GM18526 (cell line): ENCODE data around the gene TOR3A.

Experiments used
- POLR2A ChIP-seq: IDR thresholded peaks from 3 replicates; pipeline ENCODE4 v1.6.1; 2011; ENCODE audit not compliant: insufficient read length; ENCODE audit errors: extremely low read depth

TOR3A gene, protein sequence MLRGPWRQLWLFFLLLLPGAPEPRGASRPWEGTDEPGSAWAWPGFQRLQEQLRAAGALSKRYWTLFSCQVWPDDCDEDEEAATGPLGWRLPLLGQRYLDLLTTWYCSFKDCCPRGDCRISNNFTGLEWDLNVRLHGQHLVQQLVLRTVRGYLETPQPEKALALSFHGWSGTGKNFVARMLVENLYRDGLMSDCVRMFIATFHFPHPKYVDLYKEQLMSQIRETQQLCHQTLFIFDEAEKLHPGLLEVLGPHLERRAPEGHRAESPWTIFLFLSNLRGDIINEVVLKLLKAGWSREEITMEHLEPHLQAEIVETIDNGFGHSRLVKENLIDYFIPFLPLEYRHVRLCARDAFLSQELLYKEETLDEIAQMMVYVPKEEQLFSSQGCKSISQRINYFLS

DNA sequence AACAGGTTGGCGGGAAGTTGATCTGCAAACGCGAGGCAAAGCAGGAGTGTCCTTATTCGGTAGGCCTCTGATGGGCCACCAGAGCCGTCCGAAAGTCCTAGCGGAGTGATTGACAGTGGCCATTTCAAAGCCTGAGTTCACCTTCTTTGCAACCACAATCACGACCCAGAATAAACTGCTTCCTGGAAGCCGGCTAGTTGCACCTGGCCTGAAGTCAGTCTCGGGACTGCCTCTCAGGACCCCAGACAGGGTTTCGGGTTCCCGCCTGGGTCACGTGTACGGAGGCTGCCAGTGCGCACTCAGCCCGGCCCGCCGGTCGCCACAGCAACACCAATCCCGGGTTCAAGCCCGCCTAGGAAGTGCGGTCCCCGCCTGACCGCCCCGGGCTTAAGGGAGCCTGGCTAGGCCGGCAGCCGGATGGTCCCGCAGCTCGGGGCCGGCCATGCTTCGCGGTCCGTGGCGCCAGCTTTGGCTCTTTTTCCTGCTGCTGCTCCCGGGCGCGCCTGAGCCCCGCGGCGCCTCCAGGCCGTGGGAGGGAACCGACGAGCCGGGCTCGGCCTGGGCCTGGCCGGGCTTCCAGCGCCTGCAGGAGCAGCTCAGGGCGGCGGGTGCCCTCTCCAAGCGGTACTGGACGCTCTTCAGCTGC, at the start of gene TOR3A:
TSS of gene TOR3A (plus strand) at position 384 of the 646 bp plus-strand sequence. CDS start at position 443, 59 bp downstream.
- peak; percentile 96 for TF ChIP-seq POLR2A

- TF ChIP-seq POLR2A = no peak
These were observed 47.1 kb upstream of the TOR3A start for GRCh38 chr1:179034720-179035119.

DNA sequence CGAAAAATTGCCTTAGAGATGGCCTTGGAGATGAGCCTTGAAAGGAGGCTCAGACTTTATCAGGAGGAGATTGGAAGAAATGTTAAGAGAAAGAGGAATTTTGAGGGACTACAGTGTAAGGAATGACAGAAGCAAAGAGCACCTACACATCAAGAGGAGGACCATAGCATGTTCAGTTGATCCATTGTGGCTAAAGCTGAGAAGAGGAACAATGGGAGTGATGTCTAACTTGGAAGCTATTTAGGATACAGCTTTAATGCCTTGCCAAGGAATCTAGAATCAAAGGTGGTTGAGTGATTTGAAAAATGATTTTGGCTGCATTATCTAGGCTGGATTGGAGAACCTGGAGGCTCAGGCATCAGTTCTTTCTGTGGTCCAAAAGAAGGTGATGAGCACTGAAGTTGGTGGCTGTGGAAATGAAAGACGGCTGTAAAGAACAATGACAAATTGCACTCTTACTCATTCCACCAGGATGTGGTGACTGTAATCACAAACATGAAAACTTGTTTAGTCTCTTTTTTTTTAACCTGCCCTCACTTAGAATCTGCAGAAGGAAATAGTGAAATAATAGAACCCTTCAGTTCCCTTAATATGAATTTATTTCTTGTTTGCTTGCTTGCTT, 44.9 kb upstream of the TOR3A start:
- no peak for TF ChIP-seq POLR2A

DNA sequence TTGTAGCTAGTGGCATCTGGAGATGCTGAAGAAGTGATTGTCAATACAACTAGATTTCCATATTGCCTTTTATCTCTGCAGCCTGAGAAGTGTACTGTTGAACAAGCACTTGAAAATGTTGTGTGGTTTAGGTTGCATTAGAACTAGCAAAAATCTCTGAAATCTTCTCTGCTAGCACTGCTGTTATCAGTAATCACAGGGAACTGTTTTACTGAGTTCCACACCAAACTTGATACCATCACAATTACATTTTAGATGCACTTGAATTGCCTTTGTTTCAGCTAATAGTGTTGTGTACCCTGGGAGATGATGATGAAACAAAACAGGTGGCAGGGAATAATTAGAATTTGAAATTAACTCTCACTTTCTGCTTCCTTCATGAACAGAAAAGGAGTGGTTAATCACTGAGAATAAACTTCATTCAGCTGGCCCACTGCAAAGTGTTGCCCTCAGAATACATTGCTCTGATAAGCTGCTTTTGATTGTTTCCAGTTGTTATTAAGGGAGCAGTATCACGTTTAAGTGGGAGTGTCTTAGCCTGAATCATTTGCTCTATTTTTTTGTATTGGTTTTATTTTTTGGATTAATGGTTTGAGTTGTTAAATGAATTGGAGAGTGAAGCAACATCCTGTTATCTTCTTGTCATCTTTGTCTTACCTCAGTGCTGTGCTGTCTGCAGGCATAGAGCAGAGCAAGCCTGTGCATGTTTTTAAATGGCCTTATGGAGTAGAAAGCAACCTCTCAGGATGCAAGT, 43.2 kb upstream of the TOR3A start:
- no peak for TF ChIP-seq POLR2A

DNA sequence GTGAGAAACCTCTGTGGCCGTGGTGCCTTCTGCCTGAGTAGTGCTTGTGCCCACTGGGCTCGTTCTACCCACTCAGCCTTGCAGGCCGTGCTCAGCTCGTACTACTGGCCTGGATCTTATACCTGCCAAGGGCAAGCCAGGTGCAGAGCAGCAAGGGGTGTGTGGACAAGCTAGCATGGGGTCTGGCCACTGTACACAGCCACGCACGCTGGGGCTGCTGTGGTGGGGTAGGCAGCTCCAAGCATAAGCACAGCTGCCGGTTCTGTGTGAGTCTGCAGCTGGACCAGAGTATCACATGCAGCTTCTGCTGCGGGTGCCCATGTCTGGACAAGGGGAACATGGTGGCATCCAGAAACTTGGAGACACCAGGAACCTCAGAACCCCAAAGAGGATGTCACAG, 39.8 kb upstream of the TOR3A start:
- no peak for TF ChIP-seq POLR2A

- TF ChIP-seq POLR2A = no peak
These were observed 39.2 kb upstream of the TOR3A start for GRCh38 chr1:179042700-179043099.

DNA sequence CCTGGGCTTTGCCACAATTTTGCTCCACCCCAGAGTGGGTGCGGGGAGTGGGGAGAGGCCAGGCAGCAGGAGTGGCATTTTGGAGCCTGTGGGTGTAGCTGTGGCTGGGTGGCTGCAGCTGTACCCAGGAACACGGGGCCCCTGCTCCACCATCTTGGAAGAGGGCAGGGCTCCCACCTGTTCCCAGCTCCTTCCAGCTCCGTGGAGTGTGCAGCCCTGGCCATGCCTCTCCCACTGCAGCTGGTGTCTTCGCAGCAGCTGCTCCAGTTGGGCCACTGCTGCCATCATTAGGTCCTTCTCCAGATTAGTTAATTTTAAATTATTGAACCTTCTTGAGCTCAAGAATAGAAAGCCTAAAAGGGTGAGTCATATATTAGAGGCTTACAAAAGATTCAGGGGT, 38.6 kb upstream of the TOR3A start:
- no peak for TF ChIP-seq POLR2A

GRCh38 chr1:179043907-179044306, 38.0 kb upstream of the TOR3A start:
- TF ChIP-seq POLR2A = no peak

GRCh38 chr1:179046808-179047635, 34.8 kb upstream of the TOR3A start:
- no peak for TF ChIP-seq POLR2A

- no peak for TF ChIP-seq POLR2A
These were observed 34.3 kb upstream of the TOR3A start for GRCh38 chr1:179047636-179047997.

GRCh38 chr1:179048339-179049124, 33.3 kb upstream of the TOR3A start:
- TF ChIP-seq POLR2A = no peak

- no peak for TF ChIP-seq POLR2A
These were observed 29.1 kb upstream of the TOR3A start for GRCh38 chr1:179052776-179053175.

GRCh38 chr1:179053486-179053885, 28.4 kb upstream of the TOR3A start:
- no peak for TF ChIP-seq POLR2A

DNA sequence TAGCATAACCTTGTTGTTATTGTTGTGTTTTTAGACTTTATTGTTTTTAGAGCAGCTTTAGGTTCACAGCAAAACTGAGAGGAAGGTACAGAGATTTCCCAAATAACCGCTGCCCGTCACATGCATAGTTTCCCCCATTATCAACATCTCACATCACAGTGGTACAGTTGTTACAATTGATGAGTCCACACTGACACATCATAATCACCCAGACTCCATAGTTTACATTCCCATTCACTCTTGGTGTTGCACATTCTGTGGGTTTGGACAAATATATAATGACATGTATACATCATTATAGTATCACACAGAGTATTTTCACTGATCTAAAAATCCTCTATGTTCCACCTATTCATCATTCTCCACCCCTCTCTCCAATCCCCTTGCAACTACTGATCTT, 25.9 kb upstream of the TOR3A start:
- no peak for TF ChIP-seq POLR2A
